CD4-positive, alpha-beta T cell treated with Interferon alpha-2 for 1 hour (primary cell): ENCODE measurements around the gene MOV10L1.
"Not testable (repeated sequence)": the region's sequence is repeated elsewhere in the genome, so short reads cannot be mapped to it uniquely, and the experiment has no call there.

Experiments
- DNase-seq, 2 donors: peaks; one replicate each; pipeline ENCODE4 v3.0.0-alpha.2; 2020 to 2022

The MOV10L1 gene

GRCh38 chr22:50190182-50190940 is 100.6 kb downstream of the MOV10L1 start:
- DNase-seq = peak; percentile 88 to 89

DNA sequence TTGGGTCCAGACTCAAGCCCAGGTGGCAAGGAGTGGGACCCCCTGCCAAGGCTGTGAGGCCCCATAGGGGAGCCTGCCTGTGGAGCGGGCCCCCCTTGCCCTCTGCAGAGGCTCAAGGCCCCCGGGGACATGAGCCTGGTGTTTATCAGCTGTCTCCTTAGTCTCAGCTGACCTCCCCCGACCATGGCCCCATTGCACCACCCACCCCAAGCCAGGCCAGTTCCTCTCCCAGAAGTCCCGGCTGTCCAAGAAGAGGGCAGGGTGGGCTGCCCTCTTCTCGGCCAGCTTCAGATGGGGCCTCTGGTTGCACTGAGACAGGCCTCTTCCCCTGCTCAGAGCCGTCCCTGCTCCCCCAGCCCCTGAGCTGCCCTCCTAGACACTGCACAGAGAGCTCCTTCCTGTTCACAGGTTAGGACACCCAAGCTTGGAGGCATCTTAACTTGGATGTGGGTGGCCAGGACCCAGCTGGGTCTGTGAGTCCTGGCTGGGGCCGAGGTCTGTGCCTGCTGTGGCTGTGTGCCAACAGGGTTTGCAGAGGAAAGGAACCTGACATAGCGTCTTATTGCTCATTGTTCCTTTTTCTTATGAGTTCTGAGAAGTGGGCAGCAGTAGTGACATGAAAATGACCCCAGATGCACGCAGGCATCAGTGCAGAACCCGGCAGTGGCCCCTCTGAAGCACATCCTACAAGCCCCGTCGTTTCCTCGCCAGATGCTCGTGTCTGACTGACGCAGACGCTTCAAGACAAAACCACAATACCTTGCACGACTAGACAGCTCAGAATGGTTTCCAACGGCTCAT is 101.3 kb downstream of the MOV10L1 start:
- peak; percentile 81 to 93 for DNase-seq

- DNase-seq = peak; percentile 61
These were observed 102.8 kb downstream of the MOV10L1 start for GRCh38 chr22:50192436-50193204.

DNA sequence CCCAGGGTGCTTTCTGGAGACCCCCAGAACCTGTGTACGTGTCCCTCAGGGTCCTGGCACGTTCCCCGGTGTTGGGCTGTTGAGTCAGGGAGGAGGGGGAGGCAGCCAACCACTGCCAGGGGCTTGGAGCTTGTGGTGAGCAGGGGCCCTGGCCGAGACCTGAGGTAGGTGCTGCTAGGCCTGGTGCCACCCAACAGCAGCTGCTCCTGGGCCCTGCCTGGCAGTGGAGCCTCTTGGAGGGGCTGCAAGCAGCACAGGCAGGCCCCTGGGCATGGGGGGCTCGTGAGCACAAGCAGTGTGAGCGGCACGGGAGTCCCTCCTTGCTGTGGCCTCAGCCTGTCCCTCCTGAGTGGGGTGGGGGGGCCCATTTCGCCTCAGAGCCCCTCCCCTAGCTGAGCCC is 103.8 kb downstream of the MOV10L1 start:
- DNase-seq = no peak

GRCh38 chr22:50194037-50194805 is 104.4 kb downstream of the MOV10L1 start:
- DNase-seq = no peak

- DNase-seq = no peak
These were observed 106.5 kb downstream of the MOV10L1 start for GRCh38 chr22:50196256-50196655.

GRCh38 chr22:50197000-50197800 is 107.4 kb downstream of the MOV10L1 start:
- no peak for DNase-seq

DNA sequence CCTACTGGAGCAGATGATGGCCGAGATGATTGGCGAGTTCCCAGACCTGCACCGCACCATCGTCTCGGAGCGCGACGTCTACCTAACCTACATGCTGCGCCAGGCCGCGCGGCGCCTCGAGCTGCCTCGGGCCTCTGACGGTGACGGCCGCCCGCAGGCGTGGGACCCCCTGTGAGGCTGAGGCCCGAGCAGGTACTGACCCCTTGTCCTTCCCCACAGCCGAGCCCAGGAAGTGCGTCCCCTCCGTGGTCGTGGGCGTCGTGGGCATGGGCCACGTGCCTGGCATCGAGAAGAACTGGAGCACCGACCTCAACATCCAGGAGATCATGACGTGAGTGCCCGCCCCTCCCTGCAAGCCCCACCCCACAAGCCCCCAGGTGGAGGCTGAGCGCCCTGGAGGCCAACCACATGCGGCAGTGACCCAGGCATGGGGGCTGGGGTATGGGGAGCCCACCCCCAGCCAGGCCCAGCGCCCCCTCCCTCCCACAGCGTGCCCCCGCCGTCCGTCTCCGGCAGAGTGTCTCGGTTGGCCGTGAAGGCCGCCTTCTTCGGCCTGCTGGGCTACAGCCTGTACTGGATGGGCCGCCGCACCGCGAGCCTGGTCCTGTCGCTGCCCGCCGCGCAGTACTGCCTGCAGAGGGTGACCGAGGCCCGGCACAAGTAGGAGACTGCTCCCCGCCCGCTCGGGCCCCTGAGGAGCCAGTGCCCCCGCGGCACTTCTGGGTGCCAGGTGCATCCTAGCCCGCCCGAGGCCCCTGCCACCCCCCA is 108.2 kb downstream of the MOV10L1 start:
- no peak for DNase-seq

- no peak for DNase-seq
These were observed 108.8 kb downstream of the MOV10L1 start for GRCh38 chr22:50198624-50199017.

DNA sequence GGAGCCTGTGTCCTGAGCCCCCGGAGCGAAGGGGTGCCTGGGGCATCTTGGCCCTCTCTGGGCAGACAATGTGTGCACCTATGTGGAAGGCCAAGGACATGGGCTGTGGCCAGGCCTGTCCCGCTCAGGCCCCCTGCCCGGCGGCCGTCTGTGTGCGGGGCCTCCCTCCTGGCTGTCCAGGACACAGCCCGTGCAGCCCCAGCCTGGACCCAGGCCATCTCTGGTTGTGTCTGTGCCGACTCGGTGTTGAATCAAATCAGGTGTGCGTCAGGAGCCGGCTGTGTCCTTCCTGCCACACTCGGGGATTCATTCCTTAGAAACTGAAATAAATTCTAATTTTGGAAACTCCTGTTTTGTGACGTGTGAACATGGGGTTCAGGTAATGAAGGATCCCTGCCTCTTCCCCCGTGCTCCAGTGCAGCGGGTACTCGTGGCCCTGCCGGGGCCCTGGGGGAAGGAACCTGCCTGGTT is 109.5 kb downstream of the MOV10L1 start:
- no peak for DNase-seq

- DNase-seq = no peak
These were observed 110.1 kb downstream of the MOV10L1 start for GRCh38 chr22:50199829-50200460.

DNA sequence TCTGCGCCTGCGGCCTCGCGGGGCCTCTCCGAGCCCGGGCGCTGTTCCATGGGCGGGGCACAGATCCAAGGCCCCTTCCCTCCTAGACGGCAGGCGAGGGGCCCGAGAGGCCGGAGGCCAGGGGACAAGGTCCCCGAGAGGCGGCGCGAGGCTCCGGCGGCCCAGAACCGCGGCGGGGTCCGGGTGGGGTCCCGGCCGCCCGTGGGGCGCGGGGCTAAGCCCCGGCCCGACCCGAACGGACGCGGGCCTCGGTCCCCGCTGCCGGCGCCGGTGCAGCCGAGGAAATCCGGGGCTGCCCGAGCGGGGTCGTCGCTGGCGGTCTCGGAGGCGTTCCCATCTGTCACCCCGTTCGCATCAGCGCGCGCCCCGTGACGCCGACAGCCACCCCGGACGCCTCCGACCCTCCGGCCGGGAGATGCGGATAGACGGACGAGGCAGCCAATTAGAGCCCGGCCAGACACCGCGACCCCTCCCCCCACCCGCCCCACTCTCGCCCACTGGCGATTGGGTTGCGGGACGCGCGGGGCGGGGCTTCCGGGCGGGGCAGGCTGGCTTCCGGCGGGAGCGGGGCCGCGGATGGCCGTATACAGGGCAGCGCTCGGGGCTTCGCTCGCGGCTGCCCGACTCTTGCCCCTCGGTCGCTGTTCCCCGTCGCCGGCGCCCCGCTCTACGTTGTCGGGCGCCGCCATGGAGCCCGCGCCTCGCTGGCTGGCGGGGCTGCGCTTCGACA is 110.8 kb downstream of the MOV10L1 start, which contains the start of gene SELENOO:
Gene SELENOO, plus strand, starts transcription at position 551 of the 730 bp plus-strand sequence. Its CDS starts 26 bp downstream, at position 577.
- DNase-seq = peak; percentile 90 to 94

GRCh38 chr22:50201191-50202129 is 111.7 kb downstream of the MOV10L1 start:
- no peak for DNase-seq

DNA sequence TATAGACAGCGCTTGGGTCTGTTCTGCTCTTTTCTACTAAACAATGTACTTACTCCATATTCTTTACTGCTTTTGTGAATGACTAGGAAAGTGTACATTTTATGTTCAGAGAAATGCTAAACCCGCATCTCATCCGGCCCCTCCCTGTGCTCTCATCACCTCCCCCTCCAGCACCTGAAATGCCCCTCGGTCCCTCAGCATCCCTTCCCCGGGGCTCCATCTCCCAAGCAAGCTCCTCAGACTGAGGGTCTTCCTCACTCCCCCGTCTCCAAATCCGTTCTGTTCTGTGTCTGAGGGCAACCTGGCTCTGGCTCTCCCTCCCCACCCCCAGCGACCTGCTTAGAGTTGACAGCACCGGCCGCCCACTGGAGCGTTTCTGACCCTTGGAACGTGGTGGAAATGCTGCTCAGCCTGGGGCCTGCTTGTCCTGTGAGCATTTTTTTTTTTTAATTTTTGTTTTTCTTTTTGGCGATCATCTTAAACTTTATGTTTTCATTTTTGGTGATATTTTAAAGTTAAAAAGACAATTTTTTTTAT is 112.4 kb downstream of the MOV10L1 start:
- no peak for DNase-seq

GRCh38 chr22:50203288-50203687 is 113.5 kb downstream of the MOV10L1 start:
- no peak for DNase-seq

DNA sequence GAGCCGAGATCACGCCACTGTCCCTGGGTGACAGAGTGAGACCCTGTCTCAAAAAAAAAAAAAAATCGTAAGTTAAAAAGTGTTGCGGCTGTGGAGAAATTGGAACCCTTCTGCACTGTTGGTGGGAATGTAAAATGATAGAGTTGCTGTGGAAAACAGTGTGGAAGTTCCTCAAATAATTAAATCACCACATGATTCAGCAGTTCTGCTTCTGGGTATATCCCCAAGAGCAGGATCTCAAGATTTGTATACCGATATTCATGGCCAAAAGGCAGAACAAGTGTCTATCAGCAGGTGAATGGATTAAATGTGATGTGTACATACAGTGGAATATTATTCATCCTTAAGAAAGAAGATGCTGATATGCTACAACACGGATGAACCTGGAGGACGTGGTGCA is 114.8 kb downstream of the MOV10L1 start:
- no peak for DNase-seq

- not testable (repeated sequence) for DNase-seq
These were observed 115.2 kb downstream of the MOV10L1 start for GRCh38 chr22:50204998-50205397.
